HG03139 (cell line): ENCODE data around the gene MYH3.

Experiments used
- ATAC-seq: cut with Tn5 transposase; IDR thresholded peaks from one replicate; pipeline ENCODE4 v1.9.1; 2021; ENCODE audit not compliant: unreplicated experiment

The MYH3 gene

DNA sequence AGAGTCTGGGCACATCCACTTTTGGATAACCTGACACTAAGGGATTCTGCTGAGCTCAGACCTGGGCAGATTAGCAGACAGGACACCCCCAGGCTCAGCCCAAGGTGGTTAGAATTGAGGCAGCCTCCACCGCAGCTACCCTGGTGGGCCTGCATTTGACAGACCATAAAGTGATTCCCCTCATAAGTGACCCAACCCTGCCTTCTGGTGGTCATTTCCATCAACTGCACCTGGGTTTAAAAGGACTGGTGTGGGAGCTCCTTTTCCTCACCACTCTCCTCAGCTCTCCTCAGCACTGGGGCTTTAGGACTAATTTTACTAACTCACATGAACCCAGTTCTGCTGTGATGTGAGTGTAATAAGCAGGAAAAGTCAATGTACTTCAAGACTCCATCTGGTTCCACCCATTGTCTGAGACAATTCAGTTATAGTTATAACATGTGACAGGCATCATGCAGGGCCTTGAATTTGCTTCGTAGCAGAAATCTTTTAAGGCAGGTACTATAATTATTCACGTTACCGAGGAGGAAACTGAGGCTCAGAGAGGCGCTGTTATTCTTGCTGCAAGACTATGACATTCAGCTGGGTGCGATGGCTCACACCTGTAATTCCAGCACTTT is 42.5 kb downstream of the MYH3 start:
- ATAC-seq = no peak

DNA sequence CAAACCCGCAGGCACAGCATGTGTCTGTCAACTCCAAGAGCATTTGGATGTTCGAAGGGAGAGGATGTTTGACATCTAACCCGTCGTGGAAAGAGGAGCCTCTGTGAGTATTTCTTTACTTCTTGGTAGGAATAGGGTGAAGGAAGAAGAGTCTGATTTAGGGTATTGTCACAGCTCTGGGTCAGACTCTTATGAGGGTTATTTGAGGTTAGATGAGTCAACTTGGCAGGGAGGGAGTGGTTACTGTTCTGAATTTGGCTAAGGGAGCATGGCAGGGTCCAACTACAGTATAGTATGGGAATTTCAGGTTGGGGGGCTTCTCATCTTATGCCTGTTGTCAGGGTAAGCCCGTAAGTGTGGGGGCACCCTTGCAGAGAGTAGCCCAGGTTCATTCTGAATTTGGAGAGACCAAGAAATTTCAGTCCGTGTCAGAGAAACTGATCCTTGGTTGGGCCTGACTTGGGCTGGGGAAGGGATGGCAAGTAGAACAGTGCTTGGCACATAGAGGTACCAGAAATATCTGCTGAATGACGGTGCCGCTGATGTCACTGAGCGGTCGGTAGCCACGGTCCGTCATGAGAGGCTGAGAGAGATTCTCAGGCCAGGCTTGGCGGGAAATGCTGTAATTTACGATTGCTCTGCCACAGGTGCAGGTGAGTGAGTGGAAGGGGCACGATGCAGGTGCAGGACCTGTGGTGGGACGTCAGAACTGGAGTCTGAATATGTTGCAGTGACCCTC is 43.2 kb downstream of the MYH3 start:
- ATAC-seq = no peak

DNA sequence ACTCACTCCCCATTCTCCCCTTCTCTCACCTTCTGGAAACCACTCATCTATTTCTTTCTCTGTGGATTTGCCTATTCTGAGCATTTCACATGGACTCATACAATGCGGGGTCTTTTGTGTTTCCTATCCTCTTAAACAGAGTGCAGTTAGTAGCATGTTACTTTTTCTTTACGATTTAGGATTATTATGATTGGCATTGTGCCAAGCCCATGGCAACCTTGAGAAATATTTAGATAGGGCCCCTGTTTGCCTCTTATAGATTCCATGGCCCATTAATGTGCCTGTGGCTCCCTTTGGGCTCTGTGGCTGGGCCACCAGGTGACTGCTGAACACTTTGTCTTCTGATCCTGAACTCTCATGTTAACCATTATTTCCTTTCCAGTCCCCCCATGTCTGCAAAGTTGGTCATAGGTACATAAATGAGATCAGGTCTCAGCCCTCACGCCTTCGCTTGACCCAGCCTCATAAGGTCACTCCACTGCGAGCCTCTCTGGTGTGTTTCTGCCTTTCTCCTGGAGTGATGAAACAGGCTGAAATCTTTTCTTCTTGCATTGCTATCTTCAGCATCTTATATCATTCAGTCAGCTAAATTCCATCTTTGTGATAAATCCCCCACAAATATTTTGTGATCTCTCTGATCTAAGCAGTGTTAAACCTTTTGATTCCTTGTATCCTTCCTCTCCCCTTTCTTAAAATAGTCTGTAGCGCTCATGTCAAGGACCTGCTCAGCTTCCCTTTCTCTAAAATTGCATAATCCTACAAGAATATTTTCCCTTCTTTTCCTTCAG is 44.0 kb downstream of the MYH3 start:
- ATAC-seq = no peak

DNA sequence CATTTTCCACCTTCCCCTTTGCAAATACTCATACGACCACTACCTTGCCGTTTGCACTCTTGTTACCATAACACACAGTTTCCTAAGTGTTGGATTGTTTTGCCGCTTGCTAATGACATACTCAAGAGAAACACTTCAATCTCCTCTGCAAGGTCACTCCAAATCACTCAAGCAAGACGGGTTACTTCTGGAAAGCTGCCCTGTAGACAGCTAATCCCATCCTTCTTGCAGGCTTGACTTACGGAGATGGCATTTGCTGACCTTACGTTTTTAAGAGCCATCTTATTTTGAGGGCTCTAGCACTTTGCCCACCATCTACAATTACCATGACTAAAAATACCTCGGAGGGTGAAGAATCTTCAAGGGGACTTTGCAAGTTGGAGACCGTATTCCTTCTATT is 46.2 kb downstream of the MYH3 start:
- ATAC-seq = no peak

DNA sequence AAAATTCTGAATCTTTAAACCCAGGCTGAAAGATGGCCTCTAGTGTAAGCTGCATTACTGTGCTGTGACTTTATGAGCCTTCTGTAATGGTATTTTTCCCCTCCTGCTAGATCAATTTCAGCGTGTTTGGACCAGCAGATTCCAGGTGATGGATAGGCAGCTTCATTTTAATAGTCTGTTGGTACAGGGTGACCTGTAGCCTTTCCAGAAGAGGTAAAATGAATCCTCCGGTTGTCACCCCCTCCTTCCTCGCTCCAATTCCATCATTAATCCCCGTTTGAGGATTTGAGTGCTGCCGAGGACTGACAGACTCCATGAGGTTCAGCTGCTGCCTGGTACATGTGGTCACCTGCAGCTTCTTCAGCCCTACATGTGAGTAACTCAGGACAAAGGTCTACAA is 48.9 kb downstream of the MYH3 start:
- no peak for ATAC-seq

DNA sequence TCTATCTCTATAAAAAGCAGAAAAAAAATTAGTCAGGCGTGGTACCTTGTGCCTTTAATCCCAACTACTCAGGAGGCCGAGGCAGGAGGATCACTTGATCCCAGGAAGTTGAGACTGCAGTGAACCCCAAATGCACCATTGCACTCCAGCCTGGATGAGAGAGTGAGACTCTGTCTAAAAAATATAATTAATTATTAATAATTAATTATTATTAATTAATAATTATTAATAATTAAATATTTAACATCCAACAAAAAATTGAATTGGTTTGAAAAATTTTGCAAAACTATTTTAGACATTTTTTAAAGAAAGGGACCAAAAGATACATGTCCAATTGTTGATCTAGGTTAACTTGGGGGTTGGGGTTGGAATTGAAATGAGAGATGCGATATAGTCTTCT is 51.0 kb downstream of the MYH3 start:
- ATAC-seq = no peak

DNA sequence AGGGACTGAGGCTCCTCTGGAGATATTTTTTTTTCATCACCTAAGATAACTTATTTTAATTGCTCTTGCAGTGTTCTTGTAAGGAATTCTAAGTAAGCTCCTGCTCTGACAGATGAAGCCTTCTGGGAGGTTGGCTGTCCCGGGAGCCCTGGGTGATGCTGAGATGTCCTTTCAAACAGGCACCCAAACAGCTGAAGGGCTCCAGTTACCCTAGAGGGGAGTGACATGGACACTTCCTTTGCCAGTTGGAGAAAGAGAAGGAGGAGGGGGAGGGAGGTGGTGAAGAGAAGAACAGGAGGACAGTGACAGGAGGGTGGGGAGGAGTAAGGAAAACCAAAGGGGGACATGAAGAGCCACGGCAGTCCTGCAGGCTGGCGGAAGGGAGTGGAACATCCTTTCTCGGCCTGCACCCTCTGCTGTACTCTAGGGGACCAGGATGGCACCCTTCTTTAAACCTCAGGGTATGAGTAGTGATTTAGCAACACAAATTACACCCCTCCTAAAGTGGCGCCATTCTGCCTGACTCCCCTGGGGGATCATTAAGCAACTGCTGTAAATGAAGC is 51.8 kb downstream of the MYH3 start:
- ATAC-seq = no peak

DNA sequence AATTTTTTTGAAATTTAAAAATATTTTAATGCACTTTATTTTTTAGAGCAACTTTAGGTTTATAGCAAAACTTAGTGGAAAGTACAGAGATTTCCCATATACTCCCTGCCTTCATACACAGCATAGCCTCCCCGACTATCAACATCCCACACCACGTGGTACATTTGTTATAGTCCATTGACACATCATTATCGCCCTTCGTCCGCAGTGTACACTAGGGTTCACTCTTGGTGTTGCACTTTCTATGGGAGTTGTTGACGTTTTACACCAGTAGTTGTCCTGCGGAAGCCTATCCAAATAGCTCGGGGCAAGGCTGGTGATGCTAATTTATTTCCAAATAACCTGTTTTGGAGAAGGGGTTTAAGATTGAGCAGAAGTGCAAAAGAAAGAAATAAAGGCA is 52.6 kb downstream of the MYH3 start:
- ATAC-seq = no peak

DNA sequence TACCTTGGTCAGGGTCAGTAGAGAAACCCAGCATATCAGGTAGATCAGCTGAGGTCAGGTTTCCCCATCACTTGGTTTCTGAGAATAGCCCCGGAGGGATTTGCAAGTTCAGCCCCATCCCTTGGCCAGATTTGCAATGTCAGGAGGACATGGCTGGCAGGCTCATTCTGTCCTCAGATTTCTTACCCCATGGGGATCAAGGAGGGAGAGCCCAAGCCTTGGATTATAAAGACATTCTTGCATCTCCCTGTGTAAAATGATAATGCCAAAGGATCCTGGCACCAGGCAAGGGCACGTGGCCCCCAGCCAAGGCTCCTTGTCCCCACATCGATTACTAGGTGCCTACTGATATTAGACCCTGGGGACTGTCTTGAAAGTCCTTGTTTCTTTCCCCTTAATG is 53.2 kb downstream of the MYH3 start:
- no peak for ATAC-seq

DNA sequence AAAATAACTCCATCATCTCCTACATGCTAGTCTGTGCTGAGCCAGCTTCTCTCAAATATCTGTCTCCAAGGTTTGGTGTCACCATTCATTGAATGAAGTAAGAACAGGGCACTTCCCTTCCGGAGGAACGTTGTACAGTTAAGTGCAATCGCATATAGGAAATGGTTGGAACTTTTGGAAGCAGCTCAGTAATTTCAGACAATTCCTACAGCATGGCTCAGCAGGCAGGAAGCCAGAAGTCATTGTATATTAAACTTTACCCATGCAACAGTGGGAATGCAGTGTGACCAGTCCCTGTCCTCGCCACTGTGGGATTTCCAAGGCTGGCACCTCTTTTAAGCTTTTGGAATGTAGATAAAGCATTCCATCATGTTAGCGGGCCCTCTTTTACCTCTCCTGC is 56.5 kb downstream of the MYH3 start:
- ATAC-seq = no peak

DNA sequence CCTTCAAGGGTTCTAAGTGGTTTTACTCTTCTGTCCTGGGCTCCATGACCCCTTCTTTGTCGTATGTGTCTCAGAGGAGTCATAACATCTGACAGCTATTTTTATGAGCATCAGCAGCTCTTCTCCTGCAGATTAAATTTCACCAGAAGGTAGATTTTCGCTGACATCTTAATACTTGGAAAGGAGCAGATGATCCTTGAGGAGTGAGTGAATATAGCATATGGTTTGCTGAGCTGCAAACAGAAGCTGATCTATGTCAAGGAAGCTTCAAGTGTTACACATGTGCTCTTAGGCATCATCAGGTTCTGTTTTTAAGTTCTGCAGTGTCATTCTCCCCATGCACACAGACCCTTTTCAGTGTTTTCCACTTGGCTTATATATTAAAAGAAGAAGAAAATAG is 58.5 kb downstream of the MYH3 start:
- ATAC-seq = no peak

DNA sequence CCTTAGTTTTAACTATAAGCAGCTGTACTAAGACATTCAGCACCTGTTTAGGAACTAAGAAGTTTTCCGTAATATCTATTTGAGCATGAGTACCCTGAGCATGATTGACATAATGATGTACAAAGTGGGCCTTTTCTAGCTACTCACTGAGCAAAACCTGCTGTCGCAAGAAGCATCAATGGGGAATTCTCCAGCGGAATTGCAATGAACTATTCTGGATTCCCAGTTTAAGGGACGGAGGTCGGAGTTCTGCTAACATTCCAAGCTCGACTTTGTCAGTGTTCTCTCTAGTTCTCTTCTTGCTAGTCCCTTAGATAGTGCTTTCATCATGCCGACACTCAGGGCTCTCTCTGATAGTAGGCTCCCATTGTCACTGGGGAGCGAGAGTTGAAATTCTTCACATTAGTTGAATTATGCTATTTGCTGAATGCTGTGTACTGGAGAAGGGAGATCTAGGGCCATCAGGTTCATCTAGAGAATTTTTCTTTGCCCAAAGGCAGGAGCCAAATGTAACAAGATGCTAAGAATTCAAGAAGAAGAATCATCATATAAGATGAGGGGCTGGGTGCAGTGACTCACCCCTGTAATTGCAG is 67.5 kb downstream of the MYH3 start:
- ATAC-seq = no peak

DNA sequence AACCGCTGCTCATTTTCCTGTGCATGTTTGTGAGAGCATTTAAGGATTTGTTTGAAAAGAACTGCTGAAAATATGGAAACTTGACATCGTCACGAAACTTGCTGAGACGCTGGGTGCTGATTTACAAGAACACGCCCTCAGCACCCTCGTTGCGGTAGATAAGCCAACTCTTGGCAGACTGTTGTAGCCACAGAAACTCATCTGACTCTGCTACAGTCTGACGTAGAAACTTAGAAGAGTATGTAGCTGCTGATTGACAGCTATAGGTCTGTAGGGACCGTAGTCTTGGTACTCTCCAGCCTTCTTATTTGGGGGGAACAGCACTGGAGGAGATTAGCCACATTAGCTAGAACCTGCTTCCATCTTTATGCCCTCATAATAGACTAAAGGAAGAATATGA is 71.6 kb downstream of the MYH3 start:
- no peak for ATAC-seq

DNA sequence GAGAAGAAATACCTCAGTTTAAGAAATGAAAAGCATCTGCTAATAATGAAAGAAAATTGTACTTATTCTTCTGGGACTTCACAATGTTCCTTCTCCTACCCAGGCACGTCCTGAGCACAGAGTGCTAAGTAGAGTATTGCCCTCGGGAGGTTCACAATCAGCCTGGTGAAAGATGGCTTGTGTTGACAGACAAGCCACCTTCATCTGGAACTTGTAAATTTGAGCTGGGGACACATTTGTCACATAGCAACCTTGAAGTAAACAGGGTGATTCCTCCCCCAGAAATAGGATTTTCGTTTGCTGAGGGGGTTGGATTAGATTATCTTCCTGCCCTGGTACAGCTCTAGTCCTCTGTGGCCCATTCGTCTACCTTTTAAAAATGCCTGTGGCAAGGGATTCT is 73.3 kb downstream of the MYH3 start:
- no peak for ATAC-seq

DNA sequence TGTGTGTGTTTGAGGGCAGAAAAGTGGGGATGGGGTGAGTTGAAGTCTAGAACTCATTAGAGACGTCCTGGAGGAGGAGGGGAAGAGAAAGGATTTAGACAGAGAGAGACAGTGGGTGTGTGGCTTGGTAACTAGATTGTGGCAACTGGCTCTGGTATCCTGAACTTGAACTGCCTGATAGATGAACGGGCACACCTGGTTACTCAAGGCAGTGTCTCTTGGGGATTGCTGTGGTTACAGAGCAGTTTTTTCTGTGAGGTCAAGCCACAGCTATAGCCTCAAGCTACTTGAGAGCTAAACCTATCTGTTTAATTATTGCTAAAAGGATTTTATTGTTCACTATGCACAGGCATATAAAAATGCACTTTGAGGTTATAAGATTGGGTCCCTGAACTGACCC is 77.8 kb downstream of the MYH3 start:
- ATAC-seq = peak; percentile 86
